ENCODE data around the gene CFAP61. TPM values are rescaled to one million over a fixed set of nuclear protein-coding genes. Genes with fewer than 3 reads are reported as not detected.

The CFAP61 gene
- total and polyA plus RNA-seq, 12 donors: 0.53 to 3.6 (median 1.1) TPM; not detected in 3

DNA sequence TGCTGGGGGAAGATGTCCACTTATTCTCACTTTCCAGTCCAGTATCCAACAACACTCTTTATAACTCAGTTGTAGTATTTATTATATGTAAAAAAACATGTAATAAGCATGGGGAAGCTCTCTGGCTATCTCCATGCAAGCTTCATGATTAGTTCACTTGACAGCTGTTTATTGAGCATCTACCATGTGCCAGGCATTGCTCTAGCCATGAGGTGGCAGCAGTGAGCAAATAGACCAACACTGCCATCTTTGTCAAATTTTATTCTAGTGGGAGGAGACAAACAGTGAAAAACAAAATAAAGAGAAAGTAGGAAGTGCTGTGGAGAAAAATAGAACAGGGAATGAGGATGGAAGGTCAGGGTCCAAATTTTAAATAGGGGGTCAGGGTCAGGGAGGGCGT lies 131.8 kb downstream of the CFAP61 start:
- TF ChIP-seq, protein P1, sequence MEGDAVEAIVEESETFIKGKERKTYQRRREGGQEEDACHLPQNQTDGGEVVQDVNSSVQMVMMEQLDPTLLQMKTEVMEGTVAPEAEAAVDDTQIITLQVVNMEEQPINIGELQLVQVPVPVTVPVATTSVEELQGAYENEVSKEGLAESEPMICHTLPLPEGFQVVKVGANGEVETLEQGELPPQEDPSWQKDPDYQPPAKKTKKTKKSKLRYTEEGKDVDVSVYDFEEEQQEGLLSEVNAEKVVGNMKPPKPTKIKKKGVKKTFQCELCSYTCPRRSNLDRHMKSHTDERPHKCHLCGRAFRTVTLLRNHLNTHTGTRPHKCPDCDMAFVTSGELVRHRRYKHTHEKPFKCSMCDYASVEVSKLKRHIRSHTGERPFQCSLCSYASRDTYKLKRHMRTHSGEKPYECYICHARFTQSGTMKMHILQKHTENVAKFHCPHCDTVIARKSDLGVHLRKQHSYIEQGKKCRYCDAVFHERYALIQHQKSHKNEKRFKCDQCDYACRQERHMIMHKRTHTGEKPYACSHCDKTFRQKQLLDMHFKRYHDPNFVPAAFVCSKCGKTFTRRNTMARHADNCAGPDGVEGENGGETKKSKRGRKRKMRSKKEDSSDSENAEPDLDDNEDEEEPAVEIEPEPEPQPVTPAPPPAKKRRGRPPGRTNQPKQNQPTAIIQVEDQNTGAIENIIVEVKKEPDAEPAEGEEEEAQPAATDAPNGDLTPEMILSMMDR (IDR thresholded peaks at IDR 0.05): peak in 2 of 6 experiments; percentile 8 to 22
- no peak for TF ChIP-seq POLR2A (IDR thresholded peaks at IDR 0.05)
- WGBS, 4 donors: 49 to 76% (median 70%) methylated on average over 1 of the region's 1 CpG
- Histone ChIP-seq H3K9me3 (replicated peaks in 1 of 3) (no peaks in the 10 kb centered on the region), H3K27me3 (peaks cover 5% of the 10 kb centered on the region), H3K36me3 (replicated peaks in 1 of 2) (no peaks in the 10 kb centered on the region), H3K27ac (no peak overlapping the region), H3K4me1 (replicated peaks in 1 of 2) (no peaks in the 10 kb centered on the region), H3K4me3 (no peak overlapping the region)
- no peak for DNase-seq
- intact Hi-C loops (cut with DNase I): no loop called here

DNA sequence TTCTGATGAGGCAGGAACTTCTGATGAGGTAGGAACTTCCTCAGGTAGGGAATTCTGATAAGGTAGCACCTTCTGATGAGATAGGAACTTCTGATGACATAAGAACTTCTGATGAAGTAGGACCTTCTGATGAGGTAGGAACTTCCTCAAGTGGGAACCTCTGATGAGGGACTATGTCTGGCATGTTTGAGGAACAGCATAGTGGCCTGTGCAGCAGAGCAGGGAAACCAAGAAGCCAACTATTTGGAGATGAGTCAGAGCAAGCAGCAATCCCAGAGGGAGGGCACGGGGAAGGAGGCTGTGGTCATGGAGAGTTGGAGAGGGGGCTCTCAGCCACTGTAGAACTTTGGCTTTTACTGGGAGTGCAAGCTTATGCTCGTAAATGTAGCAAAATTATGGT lies 132.4 kb downstream of the CFAP61 start:
- peaks cover 5% of the 10 kb centered on the region for H3K27me3 ChIP-seq
- no peak for DNase-seq
- H3K4me1 ChIP-seq (replicated peaks in 1 of 2): no peaks in the 10 kb centered on the region
- TF ChIP-seq POLR2A (IDR thresholded peaks at IDR 0.05): no peak
- TF ChIP-seq, protein P1 (IDR thresholded peaks at IDR 0.05): no peak
- no peak overlapping the region for H3K4me3 ChIP-seq
- H3K36me3 ChIP-seq (replicated peaks in 1 of 2): no peaks in the 10 kb centered on the region
- 66 to 89% (median 78%) methylated on average over 2 of the region's 2 CpGs for WGBS, 4 donors
- H3K27ac ChIP-seq: no peak overlapping the region
- H3K9me3 ChIP-seq (replicated peaks in 1 of 3): no peaks in the 10 kb centered on the region
- intact Hi-C loops (cut with DNase I): no loop called here

DNA sequence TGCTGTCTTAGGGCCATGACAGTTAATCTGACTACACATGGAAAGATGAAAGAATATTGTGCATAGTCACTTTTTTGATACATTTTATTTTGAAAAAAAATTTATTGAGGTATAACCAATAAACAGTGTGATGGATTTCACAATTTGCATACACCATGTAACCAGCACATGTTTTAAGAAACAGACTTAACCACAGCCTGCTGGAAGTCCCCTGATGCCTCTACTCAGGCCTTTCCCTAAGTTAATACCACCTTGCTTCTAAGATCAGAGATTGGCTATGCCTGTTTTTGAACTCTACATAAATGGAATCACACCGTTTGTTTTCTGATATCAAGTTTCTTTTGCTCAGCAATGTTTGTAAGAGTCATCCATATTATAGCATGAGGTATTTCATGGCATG lies 136.3 kb downstream of the CFAP61 start:
- Histone ChIP-seq H3K27me3 (peaks cover 9% of the 10 kb centered on the region), H3K4me3 (no peak overlapping the region), H3K36me3 (replicated peaks in 1 of 2) (no peaks in the 10 kb centered on the region), H3K27ac (no peak overlapping the region), H3K4me1 (replicated peaks in 1 of 2) (no peaks in the 10 kb centered on the region), H3K9me3 (replicated peaks in 1 of 3) (no peaks in the 10 kb centered on the region)
- TF ChIP-seq, protein P1 (IDR thresholded peaks at IDR 0.05): no peak
- no peak for TF ChIP-seq POLR2A (IDR thresholded peaks at IDR 0.05)
- DNase-seq: no peak
- intact Hi-C loops (cut with DNase I): no loop called here
- WGBS, 4 donors: 56 to 73% (median 64%) methylated on average over 1 of the region's 1 CpG

DNA sequence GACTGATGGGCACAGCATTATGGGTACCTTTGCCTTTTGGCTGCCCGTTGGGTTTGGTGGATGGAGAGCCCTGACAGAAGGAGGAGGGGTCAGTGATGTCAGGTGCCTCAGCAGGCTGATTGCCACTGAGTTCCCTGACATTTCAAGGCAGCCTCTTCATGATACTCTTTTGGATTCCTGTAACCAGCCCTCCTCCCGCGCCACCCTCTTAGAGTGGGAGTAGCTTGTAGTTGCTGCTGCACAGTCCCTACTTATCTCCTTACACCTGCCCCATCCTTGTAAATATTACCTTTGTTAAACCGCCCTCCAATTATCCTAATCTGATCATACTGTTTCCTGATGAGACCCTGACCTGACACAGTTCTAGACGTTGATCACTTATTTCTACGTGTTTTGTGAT lies 140.0 kb downstream of the CFAP61 start:
- peaks cover 4% of the 10 kb centered on the region for H3K27me3 ChIP-seq
- no peaks in the 10 kb centered on the region for H3K36me3 ChIP-seq (replicated peaks in 1 of 2)
- no peaks in the 10 kb centered on the region for H3K4me1 ChIP-seq (replicated peaks in 1 of 2)
- TF ChIP-seq, protein P1 (IDR thresholded peaks at IDR 0.05): no peak
- TF ChIP-seq POLR2A (IDR thresholded peaks at IDR 0.05): no peak
- intact Hi-C loops (cut with DNase I): no loop called here
- no peaks in the 10 kb centered on the region for H3K9me3 ChIP-seq (replicated peaks in 1 of 3)
- no peak for DNase-seq
- 70 to 78% (median 72%) methylated on average over 6 of the region's 6 CpGs for WGBS, 4 donors
- no peak overlapping the region for H3K4me3 ChIP-seq
- H3K27ac ChIP-seq: no peak overlapping the region

All from adrenal gland (tissue), 12 donors.